SK-N-SH (cell line): ENCODE data around the gene MAGI3.

ENCODE experiments used
- CTCF ChIP-seq: fragments of 200-600 bp; sonication (generic); IDR thresholded peaks from 2 replicates; pipeline ENCODE4 v1.6.1; 2017; ENCODE audit warnings: antibody characterized with exemption, mild to moderate bottlenecking, moderate library complexity
- FOXJ3 ChIP-seq: sonication (generic); formaldehyde crosslinking; IDR thresholded peaks from 2 replicates; pipeline ENCODE4 v1.5.1; 2020; ENCODE audit warnings: mild to moderate bottlenecking, missing genetic modification reagents
- GABPA ChIP-seq: IDR thresholded peaks from 2 replicates; pipeline ENCODE4 v1.4.0; 2012; ENCODE audit warnings: low read depth, mild to moderate bottlenecking
- JUND ChIP-seq: IDR thresholded peaks from 2 replicates; pipeline ENCODE4 v1.4.0; 2012
- POLR2AphosphoS5 ChIP-seq: IDR thresholded peaks from 2 replicates; pipeline ENCODE4 v1.6.1; 2012; ENCODE audit warnings: low read depth, low read length
- RAD21 ChIP-seq: IDR thresholded peaks from 2 replicates; pipeline ENCODE4 v1.6.1; 2012; ENCODE audit warnings: mild to moderate bottlenecking, low read length
- RCOR1 ChIP-seq: fragments of 150-350 bp; IDR thresholded peaks from 2 replicates; pipeline ENCODE4 v1.6.1; 2017; ENCODE audit warnings: antibody characterized with exemption, low read length
- RFX5 ChIP-seq: IDR thresholded peaks from 2 replicates; pipeline ENCODE4 v1.6.1; 2012; ENCODE audit warnings: mild to moderate bottlenecking, improper control_type of control experiment, low read length
- SIN3A ChIP-seq: IDR thresholded peaks from 2 replicates; pipeline ENCODE4 v1.6.1; 2012; ENCODE audit warnings: low read depth, mild to moderate bottlenecking, low read length, moderate library complexity, borderline replicate concordance
- YY1 ChIP-seq: IDR thresholded peaks from 2 replicates; pipeline ENCODE4 v1.4.0; 2012; ENCODE audit warnings: low read depth, mild to moderate bottlenecking

- TF ChIP-seq GABPA (no peak), YY1 (no peak), CTCF (no peak), RCOR1 (no peak), RAD21 (no peak), FOXJ3 (CRISPR knock-in tag) (no peak), JUND (no peak), RFX5 (no peak), POLR2AphosphoS5 (no peak), SIN3A (no peak)
Observed at GRCh38 chr1:113455374-113455773, 65.1 kb downstream of the MAGI3 start.
